ENCODE results near the gene GPR158. TPM values are rescaled to one million over a fixed set of nuclear protein-coding genes. Genes with fewer than 3 reads are reported as not detected.

GPR158 gene
- polyA plus RNA-seq, 6 donors from 2014 or later = not detected

- H3K27me3 Mint-ChIP-seq = peaks cover 0 to 4% (median 0%) of the 10 kb centered on the region in 3 donors
- H3K9me3 Mint-ChIP-seq = no peaks in the 10 kb centered on the region
- no peak for ATAC-seq (ENCODE audit: low read depth in 2 of 2)
- DNase-seq = no peak
- no peak overlapping the region for H3K27ac Mint-ChIP-seq
- H3K4me1 Mint-ChIP-seq = no peaks in the 10 kb centered on the region
- no peak overlapping the region for H3K4me3 Mint-ChIP-seq
- no peaks in the 10 kb centered on the region for H3K36me3 Mint-ChIP-seq
Observed at GRCh38 chr10:25220156-25220555, 45.4 kb downstream of the GPR158 start.

- no peak overlapping the region for H3K27ac Mint-ChIP-seq
Observed at GRCh38 chr10:25222085-25222660, 47.4 kb downstream of the GPR158 start.

DNA sequence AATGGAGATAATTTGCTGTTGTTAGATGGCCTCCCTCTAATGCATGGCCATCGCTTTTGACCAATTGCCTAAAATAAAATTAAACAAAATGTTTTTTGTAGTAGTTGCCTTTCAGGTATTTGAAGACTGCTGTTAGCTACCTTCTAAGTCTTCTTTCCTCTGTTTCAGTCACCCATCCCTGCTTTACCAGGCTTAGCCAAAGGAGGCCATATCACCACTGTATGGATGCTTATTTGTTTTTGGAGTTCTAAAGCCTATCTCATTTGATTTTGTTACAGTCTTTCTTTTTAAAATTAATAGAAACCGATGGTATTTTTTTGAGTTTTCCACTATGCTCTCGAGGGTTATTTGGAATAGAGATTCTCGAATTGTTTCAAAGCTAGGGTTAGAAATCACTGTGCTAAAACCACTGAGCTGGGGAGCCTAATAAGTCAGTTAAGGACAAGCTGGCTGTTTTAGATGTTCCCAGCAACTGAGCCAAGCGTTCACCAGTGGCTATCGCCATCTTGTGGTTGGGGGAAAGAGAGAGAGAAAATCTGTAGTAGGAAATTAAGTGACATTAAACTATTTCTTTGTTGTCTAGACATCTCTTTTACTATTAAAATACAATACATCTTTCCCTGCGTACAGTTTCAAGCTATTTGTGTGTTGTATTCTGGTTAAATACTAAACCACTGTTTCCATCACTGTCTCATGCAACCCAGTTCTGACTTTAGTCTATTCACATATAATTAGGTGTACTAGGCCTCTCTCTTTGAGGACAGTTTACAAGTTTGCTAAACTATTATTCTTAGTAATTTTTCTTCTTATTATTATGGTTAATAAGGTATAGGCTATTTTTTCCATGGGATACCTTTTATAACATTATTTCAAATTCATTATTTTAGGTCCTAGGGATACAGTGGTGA, 52.2 kb downstream of the GPR158 start:
- no peaks in the 10 kb centered on the region for H3K9me3 Mint-ChIP-seq
- no peaks in the 10 kb centered on the region for H3K36me3 Mint-ChIP-seq
- H3K27me3 Mint-ChIP-seq = no peaks in the 10 kb centered on the region
- no peak overlapping the region for H3K4me3 Mint-ChIP-seq
- H3K27ac Mint-ChIP-seq = peak overlapping the region in 1 of 6 donors; percentile 20
- no peaks in the 10 kb centered on the region for H3K4me1 Mint-ChIP-seq
- ATAC-seq (ENCODE audit: low read depth in 2 of 2) (no peak), DNase-seq (no peak)

More at GRCh38 chr10:25222085-25222660, 47.4 kb downstream of the GPR158 start:
- Mint-ChIP-seq H3K27me3 (no peaks in the 10 kb centered on the region), H3K9me3 (no peaks in the 10 kb centered on the region), H3K4me1 (no peaks in the 10 kb centered on the region), H3K4me3 (no peak overlapping the region), H3K36me3 (no peaks in the 10 kb centered on the region)
- DNase-seq (no peak), ATAC-seq (ENCODE audit: low read depth in 2 of 2) (no peak)

- Mint-ChIP-seq H3K4me1 (no peaks in the 10 kb centered on the region), H3K9me3 (peaks cover 0 to 3% (median 2%) of the 10 kb centered on the region in 7 donors), H3K4me3 (no peak overlapping the region), H3K27ac (no peak overlapping the region), H3K27me3 (no peaks in the 10 kb centered on the region), H3K36me3 (no peaks in the 10 kb centered on the region)
- no peak for DNase-seq
- ATAC-seq (ENCODE audit: low read depth in 2 of 2) = no peak
Observed at GRCh38 chr10:25231751-25232150, 57.0 kb downstream of the GPR158 start.

DNA sequence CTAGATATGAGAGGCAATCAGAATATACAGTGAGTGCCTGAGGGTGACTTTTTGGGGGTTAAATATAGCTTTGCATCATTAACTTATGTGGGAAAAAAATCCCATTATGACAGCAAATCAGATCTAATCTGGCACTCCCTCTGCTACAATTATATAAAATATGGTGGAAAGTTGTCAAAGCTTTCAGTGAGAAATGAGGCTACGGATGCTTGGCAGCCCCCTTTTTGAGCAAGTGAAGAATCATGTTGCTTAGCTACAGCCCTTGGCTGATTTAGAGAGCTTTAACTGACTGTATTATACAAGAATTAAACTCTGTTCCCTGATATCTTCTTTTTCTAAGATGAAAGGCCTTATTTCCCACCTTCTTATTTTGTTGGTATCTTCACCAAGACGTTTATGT, 57.4 kb downstream of the GPR158 start:
- peaks cover 0 to 3% (median 2%) of the 10 kb centered on the region in 7 donors for H3K9me3 Mint-ChIP-seq
- no peaks in the 10 kb centered on the region for H3K36me3 Mint-ChIP-seq
- no peak for ATAC-seq (ENCODE audit: low read depth in 2 of 2)
- H3K27me3 Mint-ChIP-seq = no peaks in the 10 kb centered on the region
- no peak for DNase-seq
- H3K27ac Mint-ChIP-seq = no peak overlapping the region
- H3K4me3 Mint-ChIP-seq = no peak overlapping the region
- H3K4me1 Mint-ChIP-seq = no peaks in the 10 kb centered on the region

GRCh38 chr10:25245165-25245564, 70.4 kb downstream of the GPR158 start:
- H3K27ac Mint-ChIP-seq = no peak overlapping the region

DNA sequence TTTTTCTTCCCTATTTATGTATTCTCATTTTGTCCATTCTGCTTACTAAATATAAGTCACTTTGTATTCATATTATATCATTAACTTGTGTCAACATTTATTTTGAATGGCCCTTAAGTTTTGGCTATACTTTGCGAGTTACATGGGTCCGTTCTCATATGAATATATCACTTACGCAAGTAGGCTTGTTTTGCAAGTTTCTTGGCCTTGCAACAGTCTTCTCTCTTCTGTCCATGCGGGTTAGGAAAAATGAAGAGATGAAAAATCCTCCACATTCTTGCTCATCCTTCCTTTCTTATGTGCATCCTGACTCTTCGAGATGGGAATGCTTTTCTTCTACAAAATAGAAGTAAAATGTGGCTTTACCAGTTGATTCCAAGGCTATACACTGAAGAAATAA, 82.8 kb downstream of the GPR158 start:
- H3K4me3 Mint-ChIP-seq = no peak overlapping the region

More at GRCh38 chr10:25245165-25245564, 70.4 kb downstream of the GPR158 start:
- Mint-ChIP-seq H3K27me3 (no peaks in the 10 kb centered on the region), H3K4me3 (no peak overlapping the region), H3K9me3 (peaks cover 0 to 2% (median 0%) of the 10 kb centered on the region in 7 donors), H3K4me1 (no peaks in the 10 kb centered on the region), H3K36me3 (no peaks in the 10 kb centered on the region)
- ATAC-seq (ENCODE audit: low read depth in 2 of 2) (no peak), DNase-seq (no peak)

DNA sequence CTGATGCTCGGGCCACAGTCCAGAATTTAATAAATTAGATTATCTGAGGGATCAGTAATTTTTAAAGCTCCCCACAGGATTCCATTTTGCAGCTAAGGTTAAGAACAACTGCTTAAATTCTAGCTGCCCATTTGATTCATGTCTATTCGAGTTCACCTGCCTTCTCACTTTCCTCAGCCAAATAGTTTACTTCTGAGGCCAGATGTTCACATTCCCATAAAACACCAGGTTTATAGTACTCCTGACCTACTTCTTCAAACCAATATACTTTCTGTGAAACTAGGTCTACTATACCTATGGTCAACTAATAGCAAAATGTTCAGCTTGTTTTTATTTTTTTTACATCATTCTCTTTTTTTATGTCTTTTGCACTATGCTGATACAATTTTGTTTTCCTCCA, 86.3 kb downstream of the GPR158 start:
- no peaks in the 10 kb centered on the region for H3K27me3 Mint-ChIP-seq
- no peak for DNase-seq
- H3K36me3 Mint-ChIP-seq = no peaks in the 10 kb centered on the region
- H3K9me3 Mint-ChIP-seq = peaks cover 0 to 4% (median 0%) of the 10 kb centered on the region in 7 donors
- H3K4me1 Mint-ChIP-seq = no peaks in the 10 kb centered on the region
- ATAC-seq (ENCODE audit: low read depth in 2 of 2) = no peak
- no peak overlapping the region for H3K4me3 Mint-ChIP-seq
- no peak overlapping the region for H3K27ac Mint-ChIP-seq

More for the DNA sequence above, 82.8 kb downstream of the GPR158 start:
- Mint-ChIP-seq H3K36me3 (no peaks in the 10 kb centered on the region), H3K27ac (no peak overlapping the region), H3K4me1 (no peaks in the 10 kb centered on the region), H3K27me3 (no peaks in the 10 kb centered on the region), H3K9me3 (peaks cover 0 to 2% (median 0%) of the 10 kb centered on the region in 7 donors)
- DNase-seq (no peak), ATAC-seq (ENCODE audit: low read depth in 2 of 2) (no peak)

- DNase-seq (no peak), ATAC-seq (ENCODE audit: low read depth in 2 of 2) (no peak)
- Mint-ChIP-seq H3K27me3 (no peaks in the 10 kb centered on the region), H3K4me3 (no peak overlapping the region), H3K27ac (no peak overlapping the region), H3K4me1 (no peaks in the 10 kb centered on the region), H3K9me3 (peaks cover 0 to 5% (median 0%) of the 10 kb centered on the region in 7 donors), H3K36me3 (no peaks in the 10 kb centered on the region)
Observed at GRCh38 chr10:25261558-25261957, 86.8 kb downstream of the GPR158 start.

DNA sequence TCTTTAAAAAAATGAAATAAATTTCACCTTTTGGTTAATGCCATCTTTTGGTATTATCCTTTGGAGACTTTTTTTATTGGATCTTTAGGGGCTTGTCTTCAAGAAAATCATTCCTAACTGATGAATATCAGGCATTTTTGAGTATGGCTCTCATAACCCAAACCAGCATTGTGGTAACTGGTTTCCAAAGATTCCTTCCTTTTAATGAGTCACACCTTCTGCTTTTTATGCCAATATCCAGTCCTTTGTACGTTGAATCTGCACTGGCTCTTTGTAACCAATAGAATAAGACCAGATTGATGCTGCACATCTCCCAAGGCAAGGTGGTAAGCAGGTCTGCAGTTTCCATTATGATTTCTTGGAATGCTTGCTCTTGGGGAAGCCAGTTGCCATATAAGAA, 89.1 kb downstream of the GPR158 start:
- no peaks in the 10 kb centered on the region for H3K36me3 Mint-ChIP-seq
- no peak overlapping the region for H3K27ac Mint-ChIP-seq
- no peaks in the 10 kb centered on the region for H3K4me1 Mint-ChIP-seq
- H3K4me3 Mint-ChIP-seq = no peak overlapping the region
- ATAC-seq (ENCODE audit: low read depth in 2 of 2) = no peak
- H3K27me3 Mint-ChIP-seq = no peaks in the 10 kb centered on the region
- peaks cover 0 to 8% (median 0%) of the 10 kb centered on the region in 7 donors for H3K9me3 Mint-ChIP-seq
- no peak for DNase-seq

GRCh38 chr10:25278180-25278579, 103.4 kb downstream of the GPR158 start:
- peaks cover 0 to 6% of the 10 kb centered on the region in 2 donors for H3K36me3 Mint-ChIP-seq
- H3K27ac Mint-ChIP-seq = no peak overlapping the region
- no peaks in the 10 kb centered on the region for H3K4me1 Mint-ChIP-seq
- no peak for DNase-seq
- H3K4me3 Mint-ChIP-seq = no peak overlapping the region
- peaks cover 3 to 38% (median 18%) of the 10 kb centered on the region in 7 donors for H3K9me3 Mint-ChIP-seq
- H3K27me3 Mint-ChIP-seq = no peaks in the 10 kb centered on the region
- ATAC-seq (ENCODE audit: low read depth in 2 of 2) = no peak

- Mint-ChIP-seq H3K27ac (no peak overlapping the region), H3K36me3 (peaks cover 0 to 6% of the 10 kb centered on the region in 2 donors), H3K4me3 (no peak overlapping the region), H3K9me3 (peaks cover 5 to 48% (median 19%) of the 10 kb centered on the region in 7 donors), H3K4me1 (no peaks in the 10 kb centered on the region), H3K27me3 (no peaks in the 10 kb centered on the region)
- DNase-seq (no peak), ATAC-seq (ENCODE audit: low read depth in 2 of 2) (no peak)
Observed at GRCh38 chr10:25280076-25280475, 105.3 kb downstream of the GPR158 start.

GRCh38 chr10:25280573-25280972, 105.8 kb downstream of the GPR158 start:
- ATAC-seq (ENCODE audit: low read depth in 2 of 2) = no peak
- H3K36me3 Mint-ChIP-seq = peaks cover 0 to 6% of the 10 kb centered on the region in 2 donors
- no peak for DNase-seq
- no peaks in the 10 kb centered on the region for H3K27me3 Mint-ChIP-seq
- H3K4me3 Mint-ChIP-seq = no peak overlapping the region
- no peaks in the 10 kb centered on the region for H3K4me1 Mint-ChIP-seq
- peaks cover 8 to 49% (median 22%) of the 10 kb centered on the region in 7 donors for H3K9me3 Mint-ChIP-seq
- no peak overlapping the region for H3K27ac Mint-ChIP-seq

GRCh38 chr10:25285809-25286208, 111.0 kb downstream of the GPR158 start:
- no peaks in the 10 kb centered on the region for H3K36me3 Mint-ChIP-seq
- no peak overlapping the region for H3K4me3 Mint-ChIP-seq
- H3K4me1 Mint-ChIP-seq = no peaks in the 10 kb centered on the region
- H3K27me3 Mint-ChIP-seq = no peaks in the 10 kb centered on the region
- peaks cover 7 to 36% (median 14%) of the 10 kb centered on the region in 7 donors for H3K9me3 Mint-ChIP-seq
- no peak for DNase-seq
- no peak overlapping the region for H3K27ac Mint-ChIP-seq
- no peak for ATAC-seq (ENCODE audit: low read depth in 2 of 2)
